Panc1 (cell line): Measurements from ENCODE around the gene ZFAND4. TPM values are rescaled to one million over a fixed set of nuclear protein-coding genes. Genes with fewer than 3 reads are reported as not detected.

Experiments used
- ATAC-seq: fragments of 200-7000 bp; cut with Tn5 transposase; 2 replicates; pipeline ENCODE4 v1.9.1; 2020; ENCODE audit warnings: mild to moderate bottlenecking, moderate library complexity
- BruUV-seq: library from RNA; stranded (reverse); fragments of 400-500 nt; replicated peaks from 2 replicates; lab custom pipeline; 2021; lab: Mats Ljungman, UMichigan
- CTCF ChIA-PET: fragments of 300-600 bp; sonication (Branson Sonifier 250); formaldehyde crosslinking; loops from one replicate; lab custom pipeline; 2022; ENCODE audit warnings: antibody characterized with exemption; lab: Charles Lee
- POLR2A ChIA-PET: fragments of 300-600 bp; sonication (Branson Sonifier 250); formaldehyde crosslinking; loops from one replicate; lab custom pipeline; 2022; ENCODE audit warnings: antibody characterized with exemption; lab: Charles Lee
- DNase-seq: peaks from one replicate; pipeline ENCODE4 v3.0.0-alpha.2; 2010; ENCODE audit warnings: low read depth, low spot score
- H3K27ac ChIP-seq: 2 replicates; pipeline ENCODE4 v1.5.1; 2011; ENCODE audit warnings: mild to moderate bottlenecking, low read length, inconsistent platforms
- H3K27me3 ChIP-seq: fragments of 200-500 bp; sonication (Bioruptor generic); 2 replicates; pipeline ENCODE4 v1.6.0; 2014; ENCODE audit warnings: low read length, inconsistent platforms; ENCODE audit not compliant: control insufficient read depth, insufficient read depth
- H3K36me3 ChIP-seq: fragments of 200-500 bp; sonication (Bioruptor generic); 2 replicates; pipeline ENCODE4 v1.5.1; 2014; ENCODE audit warnings: inconsistent platforms, mild to moderate bottlenecking, low read length, moderate library complexity; ENCODE audit not compliant: control insufficient read depth, insufficient read depth
- H3K4me1 ChIP-seq: 2 replicates; pipeline ENCODE4 v1.5.1; 2011; ENCODE audit warnings: inconsistent platforms, mild to moderate bottlenecking, low read length, moderate library complexity; ENCODE audit not compliant: control insufficient read depth, insufficient read depth
- H3K4me3 ChIP-seq, 2 experiments: 2 replicates each; pipeline ENCODE4 v1.5.1; 2011 to 2012; ENCODE audit warnings: low read depth in 2 of 2, low read length in 2 of 2, mild to moderate bottlenecking in 2 of 2, inconsistent platforms in 1 of 2, moderate library complexity in 1 of 2
- H3K9me3 ChIP-seq: fragments of 200-500 bp; sonication (Bioruptor generic); 2 replicates; pipeline ENCODE4 v1.5.1; 2014; ENCODE audit warnings: low read depth, mild to moderate bottlenecking, inconsistent platforms, low read length, moderate library complexity; ENCODE audit not compliant: control insufficient read depth, insufficient read depth
- POLR2AphosphoS5 ChIP-seq: IDR thresholded peaks from 2 replicates; pipeline ENCODE4 v1.6.1; 2012; ENCODE audit warnings: mild to moderate bottlenecking, low read depth, low read length, moderate library complexity
- SIN3A ChIP-seq: IDR thresholded peaks from 2 replicates; pipeline ENCODE4 v1.6.1; 2012; ENCODE audit warnings: low read depth, mild to moderate bottlenecking, low read length, moderate library complexity, borderline replicate concordance; ENCODE audit not compliant: insufficient read depth
- TCF7L2 ChIP-seq: IDR thresholded peaks from 2 replicates; pipeline ENCODE4 v1.6.1; 2011; ENCODE audit warnings: mild to moderate bottlenecking, low read depth, low read length, inconsistent platforms
- in situ Hi-C: cut with HindIII; loops from 2 replicates; pipeline ENCODE4 v1.10.0; 2016; ENCODE audit warnings: low sequenced_read_pairs, low pct_unique_long_range_greater_than_20kb
- intact Hi-C: fragments of 100-400 bp; cut with micrococcal nuclease; formaldehyde crosslinking; loops from one replicate; pipeline ENCODE4 v1.10.0; 2022; ENCODE audit not compliant: unreplicated experiment
- total RNA-seq: library from RNA; stranded (reverse); gene quantifications from one replicate; pipeline ENCODE4 v1.2.1, GENCODE V29; 2021; ENCODE audit not compliant: unreplicated experiment
- TF ChIP-seq, protein P1 (sequence below), 2 experiments: IDR thresholded peaks; 2 replicates each; pipeline ENCODE4 v1.6.1; 2011 to 2012; ENCODE audit warnings: low read depth in 2 of 2, control low read depth in 1 of 2, low read length in 1 of 2, mild to moderate bottlenecking in 1 of 2, moderate library complexity in 1 of 2; ENCODE audit not compliant: insufficient read depth in 1 of 2
- TF ChIP-seq, protein P2 (sequence below): fragments of 450-650 bp; IDR thresholded peaks from 2 replicates; pipeline ENCODE4 v1.5.1; 2017; ENCODE audit warnings: mild to moderate bottlenecking

Gene ZFAND4
- total RNA-seq, 1 experiment from 2014 or later = 23.6 TPM

DNA sequence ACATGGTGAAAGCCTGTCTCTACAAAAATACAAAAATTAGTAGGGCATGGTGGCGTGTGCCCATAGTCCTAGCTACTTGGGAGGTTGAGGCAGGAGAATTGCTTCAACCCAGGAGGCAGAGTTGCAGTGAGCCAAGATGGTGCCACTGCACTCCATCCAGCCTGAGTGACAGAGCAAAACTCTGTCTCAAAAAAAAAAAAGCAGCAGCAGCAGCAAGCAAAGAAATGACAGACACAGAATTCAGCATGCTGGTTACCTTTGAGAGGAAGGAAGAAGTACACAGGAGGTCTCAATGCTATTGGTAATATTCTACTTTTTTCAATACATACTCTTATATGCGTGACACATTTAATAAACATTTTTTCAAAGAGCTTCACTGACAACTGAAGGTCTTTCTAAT, 81.3 kb downstream of the ZFAND4 start:
- BruUV-seq = no TSS peak
- no peaks in the 10 kb centered on the region for H3K27me3 ChIP-seq
- H3K36me3 ChIP-seq = no peaks in the 10 kb centered on the region
- no peak overlapping the region; the same call in 1 of the 2 replicates for H3K27ac ChIP-seq
- in situ Hi-C loops (no loop called here), intact Hi-C loops (loop anchor here (5.0 kb wide), 1 partner anchor 124 kb away; no protein-coding TSS in a partner anchor)
- no peak overlapping the region for H3K4me3 ChIP-seq
- ATAC-seq = no peak
- no peak for DNase-seq
- TF ChIP-seq POLR2AphosphoS5 (no peak), TCF7L2 (no peak), SIN3A (no peak)
- TF ChIP-seq, protein P1, sequence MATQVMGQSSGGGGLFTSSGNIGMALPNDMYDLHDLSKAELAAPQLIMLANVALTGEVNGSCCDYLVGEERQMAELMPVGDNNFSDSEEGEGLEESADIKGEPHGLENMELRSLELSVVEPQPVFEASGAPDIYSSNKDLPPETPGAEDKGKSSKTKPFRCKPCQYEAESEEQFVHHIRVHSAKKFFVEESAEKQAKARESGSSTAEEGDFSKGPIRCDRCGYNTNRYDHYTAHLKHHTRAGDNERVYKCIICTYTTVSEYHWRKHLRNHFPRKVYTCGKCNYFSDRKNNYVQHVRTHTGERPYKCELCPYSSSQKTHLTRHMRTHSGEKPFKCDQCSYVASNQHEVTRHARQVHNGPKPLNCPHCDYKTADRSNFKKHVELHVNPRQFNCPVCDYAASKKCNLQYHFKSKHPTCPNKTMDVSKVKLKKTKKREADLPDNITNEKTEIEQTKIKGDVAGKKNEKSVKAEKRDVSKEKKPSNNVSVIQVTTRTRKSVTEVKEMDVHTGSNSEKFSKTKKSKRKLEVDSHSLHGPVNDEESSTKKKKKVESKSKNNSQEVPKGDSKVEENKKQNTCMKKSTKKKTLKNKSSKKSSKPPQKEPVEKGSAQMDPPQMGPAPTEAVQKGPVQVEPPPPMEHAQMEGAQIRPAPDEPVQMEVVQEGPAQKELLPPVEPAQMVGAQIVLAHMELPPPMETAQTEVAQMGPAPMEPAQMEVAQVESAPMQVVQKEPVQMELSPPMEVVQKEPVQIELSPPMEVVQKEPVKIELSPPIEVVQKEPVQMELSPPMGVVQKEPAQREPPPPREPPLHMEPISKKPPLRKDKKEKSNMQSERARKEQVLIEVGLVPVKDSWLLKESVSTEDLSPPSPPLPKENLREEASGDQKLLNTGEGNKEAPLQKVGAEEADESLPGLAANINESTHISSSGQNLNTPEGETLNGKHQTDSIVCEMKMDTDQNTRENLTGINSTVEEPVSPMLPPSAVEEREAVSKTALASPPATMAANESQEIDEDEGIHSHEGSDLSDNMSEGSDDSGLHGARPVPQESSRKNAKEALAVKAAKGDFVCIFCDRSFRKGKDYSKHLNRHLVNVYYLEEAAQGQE (IDR thresholded peaks at IDR 0.05; ENCODE audit: insufficient read depth in 1 of 2, low read depth in 2 of 2, low read length in 1 of 2) = no peak
- TF ChIP-seq, protein P2, sequence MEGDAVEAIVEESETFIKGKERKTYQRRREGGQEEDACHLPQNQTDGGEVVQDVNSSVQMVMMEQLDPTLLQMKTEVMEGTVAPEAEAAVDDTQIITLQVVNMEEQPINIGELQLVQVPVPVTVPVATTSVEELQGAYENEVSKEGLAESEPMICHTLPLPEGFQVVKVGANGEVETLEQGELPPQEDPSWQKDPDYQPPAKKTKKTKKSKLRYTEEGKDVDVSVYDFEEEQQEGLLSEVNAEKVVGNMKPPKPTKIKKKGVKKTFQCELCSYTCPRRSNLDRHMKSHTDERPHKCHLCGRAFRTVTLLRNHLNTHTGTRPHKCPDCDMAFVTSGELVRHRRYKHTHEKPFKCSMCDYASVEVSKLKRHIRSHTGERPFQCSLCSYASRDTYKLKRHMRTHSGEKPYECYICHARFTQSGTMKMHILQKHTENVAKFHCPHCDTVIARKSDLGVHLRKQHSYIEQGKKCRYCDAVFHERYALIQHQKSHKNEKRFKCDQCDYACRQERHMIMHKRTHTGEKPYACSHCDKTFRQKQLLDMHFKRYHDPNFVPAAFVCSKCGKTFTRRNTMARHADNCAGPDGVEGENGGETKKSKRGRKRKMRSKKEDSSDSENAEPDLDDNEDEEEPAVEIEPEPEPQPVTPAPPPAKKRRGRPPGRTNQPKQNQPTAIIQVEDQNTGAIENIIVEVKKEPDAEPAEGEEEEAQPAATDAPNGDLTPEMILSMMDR = no peak
- peaks cover 29% of the 10 kb centered on the region; the same call in 1 of the 2 replicates for H3K9me3 ChIP-seq
- ChIA-PET CTCF (no interaction called here), POLR2A (no interaction called here)
- peaks cover 18% of the 10 kb centered on the region for H3K4me1 ChIP-seq

DNA sequence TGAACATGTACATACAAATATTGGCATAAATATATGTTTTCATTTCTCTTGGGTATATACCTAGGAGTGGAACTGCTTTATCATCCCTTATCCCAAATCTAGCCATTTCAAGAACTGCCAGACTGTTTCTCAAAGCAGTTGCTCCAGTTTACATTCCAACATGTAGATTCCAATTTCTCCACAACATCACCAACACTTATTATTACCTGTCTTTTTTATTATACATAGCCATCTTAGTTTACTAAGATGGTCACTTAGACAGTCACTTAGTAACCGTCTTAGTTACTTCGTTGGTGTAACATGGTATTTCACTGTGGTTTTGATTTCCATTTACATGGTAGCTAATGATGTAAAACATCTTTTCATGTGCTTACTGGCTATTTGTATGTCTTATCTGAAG, 82.7 kb downstream of the ZFAND4 start:
- no peak overlapping the region for H3K27ac ChIP-seq
- in situ Hi-C loops = no loop called here
- no TSS peak for BruUV-seq
- no peaks in the 10 kb centered on the region for H3K27me3 ChIP-seq
- no peak for ATAC-seq
- H3K4me1 ChIP-seq = peaks cover 18% of the 10 kb centered on the region
- no peaks in the 10 kb centered on the region for H3K36me3 ChIP-seq
- DNase-seq = no peak
- intact Hi-C loops = loop anchor here (5.0 kb wide), 2 partner anchors 123 to 338 kb away; no protein-coding TSS in a partner anchor
- no peak for TF ChIP-seq POLR2AphosphoS5
- no peak for TF ChIP-seq SIN3A
- TF ChIP-seq, protein P2 = no peak
- TF ChIP-seq TCF7L2 = no peak
- TF ChIP-seq, protein P1 (IDR thresholded peaks at IDR 0.05; ENCODE audit: insufficient read depth in 1 of 2, low read depth in 2 of 2, low read length in 1 of 2) = no peak
- peaks cover 32% of the 10 kb centered on the region; the same call in 1 of the 2 replicates for H3K9me3 ChIP-seq
- ChIA-PET POLR2A (no interaction called here), CTCF (no interaction called here)
- no peak overlapping the region for H3K4me3 ChIP-seq
